Activated CD8-positive, alpha-beta memory T cell treated with anti-CD3 and anti-CD28 coated beads for 48 hours (primary cell): ENCODE data around the gene CDS1.
"Not testable (repeated sequence)": the region's sequence is repeated elsewhere in the genome, so short reads cannot be mapped to it uniquely, and the experiment has no call there.

Experiments used
- DNase-seq, 3 experiments: peaks; one replicate each; pipeline ENCODE4 v3.0.0-alpha.2; 2020; ENCODE audit warnings: low read depth in 2 of 3, low spot score in 2 of 3

Gene CDS1

GRCh38 chr4:84606645-84607044 lies 23.7 kb downstream of the CDS1 start:
- DNase-seq = no peak

- DNase-seq = no peak
These were observed 28.6 kb downstream of the CDS1 start for GRCh38 chr4:84611531-84611930.

DNA sequence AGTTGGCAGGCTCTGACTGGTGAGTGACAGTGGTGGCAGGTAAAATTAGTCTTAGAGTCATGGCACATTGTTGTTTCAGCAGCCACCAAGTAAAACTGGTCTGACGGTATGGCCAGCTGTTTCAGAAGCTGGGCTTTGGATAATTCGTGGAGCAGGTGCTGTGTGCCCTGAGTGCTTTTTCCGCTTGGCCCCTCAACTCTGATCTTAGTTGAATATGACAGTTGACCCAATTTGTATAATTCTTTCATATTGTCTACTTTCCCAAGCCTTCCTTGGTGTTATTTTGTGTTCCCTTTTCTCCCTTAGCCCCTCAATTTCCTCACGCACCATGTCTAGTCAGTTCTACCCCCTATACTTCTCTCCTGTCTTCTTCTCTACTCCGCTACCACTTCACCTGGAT lies 32.0 kb downstream of the CDS1 start:
- DNase-seq = no peak

GRCh38 chr4:84615355-84615754 lies 32.4 kb downstream of the CDS1 start:
- DNase-seq = no peak

DNA sequence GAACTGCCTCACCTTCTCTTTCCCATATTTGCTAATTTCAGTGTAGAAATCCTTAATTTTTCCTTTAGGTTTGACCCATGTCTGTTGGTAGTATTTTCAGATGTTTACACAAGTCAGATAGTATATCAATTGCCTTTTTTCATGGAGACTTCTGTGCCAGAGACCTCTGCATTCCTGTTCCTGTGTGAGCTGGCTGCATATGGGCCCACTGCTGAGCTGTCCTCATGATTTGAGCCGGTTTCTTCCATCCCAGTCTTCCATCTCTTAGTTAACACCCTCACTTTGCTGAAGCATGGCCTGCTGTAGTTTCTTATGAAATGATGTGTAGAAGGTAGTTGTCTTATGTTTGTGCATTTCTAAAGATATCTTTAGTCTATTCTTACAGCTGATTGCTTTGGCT lies 40.0 kb downstream of the CDS1 start:
- DNase-seq = no peak

DNA sequence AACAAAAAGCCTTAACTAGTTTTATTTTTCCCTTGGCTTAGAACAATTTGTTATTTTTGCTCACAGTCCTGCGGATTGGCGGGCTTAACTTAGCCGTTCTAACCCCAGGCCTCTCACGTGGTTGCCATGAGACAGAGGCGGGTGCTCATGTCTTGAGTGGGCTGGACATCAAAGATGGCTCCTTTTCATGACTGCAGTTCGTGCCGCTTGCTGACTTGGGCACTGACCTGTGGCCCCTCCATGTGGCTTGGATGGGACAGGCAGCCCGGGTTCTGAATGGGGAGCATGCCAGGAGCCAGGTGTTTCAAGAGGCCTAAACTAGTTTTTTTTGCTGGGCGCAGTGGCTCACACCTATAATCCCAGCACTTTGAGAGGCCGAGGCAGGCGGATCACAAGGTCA lies 40.7 kb downstream of the CDS1 start:
- no peak for DNase-seq

GRCh38 chr4:84626673-84627072 lies 43.7 kb downstream of the CDS1 start:
- no peak for DNase-seq

- DNase-seq = no peak
These were observed 48.6 kb downstream of the CDS1 start for GRCh38 chr4:84631573-84631972.

DNA sequence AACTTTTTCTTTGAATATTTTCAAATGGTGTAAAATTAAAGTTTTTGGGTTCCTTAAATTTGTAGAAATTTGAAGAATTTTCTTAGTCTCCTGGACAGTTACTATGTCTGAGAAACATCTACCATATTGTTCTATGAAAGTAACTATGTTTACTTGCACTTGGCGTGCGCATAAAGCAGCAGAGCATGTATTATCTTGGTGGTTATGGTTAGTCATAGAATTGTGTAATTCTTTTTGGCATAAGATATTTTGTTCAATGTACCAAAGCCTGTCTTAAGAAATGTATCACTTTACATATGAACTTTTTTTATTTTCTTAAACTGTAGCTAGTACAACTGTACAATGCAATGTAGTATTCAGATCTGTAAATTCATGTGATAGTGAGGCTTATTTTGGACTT lies 49.2 kb downstream of the CDS1 start:
- no peak for DNase-seq

DNA sequence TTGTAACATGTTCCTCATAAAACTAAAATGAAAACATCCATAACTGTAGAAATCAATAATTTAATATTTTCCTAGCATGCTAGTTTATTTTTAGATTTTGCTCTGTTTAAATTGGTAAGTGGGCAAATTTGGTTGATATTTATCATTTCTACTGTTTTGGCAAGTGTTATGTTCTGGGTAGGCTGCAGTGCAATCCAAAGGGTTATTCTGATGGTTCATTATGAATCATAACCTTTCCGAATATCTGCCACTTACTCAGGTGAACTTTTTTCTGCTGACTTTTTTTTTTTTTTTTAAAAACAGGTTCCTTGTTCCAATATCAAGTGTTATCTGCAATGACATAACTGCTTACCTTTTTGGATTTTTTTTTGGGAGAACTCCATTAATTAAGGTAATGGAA lies 52.0 kb downstream of the CDS1 start:
- DNase-seq = no peak

DNA sequence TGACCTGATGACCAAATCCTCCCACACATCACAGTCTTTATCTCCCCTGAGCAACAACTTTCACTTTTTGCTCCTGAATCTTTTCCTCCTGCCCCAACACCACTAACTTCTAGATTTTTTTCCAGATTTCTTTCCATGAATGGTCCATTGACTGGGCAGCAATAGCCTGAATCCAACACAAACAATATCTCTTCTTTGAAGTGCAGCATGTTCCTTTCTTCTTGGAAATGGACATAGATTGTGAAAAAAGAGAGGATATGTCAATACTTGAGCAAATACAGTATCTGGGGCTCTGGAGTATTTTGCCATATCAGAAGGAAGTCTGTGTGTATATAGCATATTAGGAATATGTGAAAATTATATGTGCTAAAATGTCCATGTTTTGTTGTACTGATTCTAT lies 55.2 kb downstream of the CDS1 start:
- DNase-seq = no peak

DNA sequence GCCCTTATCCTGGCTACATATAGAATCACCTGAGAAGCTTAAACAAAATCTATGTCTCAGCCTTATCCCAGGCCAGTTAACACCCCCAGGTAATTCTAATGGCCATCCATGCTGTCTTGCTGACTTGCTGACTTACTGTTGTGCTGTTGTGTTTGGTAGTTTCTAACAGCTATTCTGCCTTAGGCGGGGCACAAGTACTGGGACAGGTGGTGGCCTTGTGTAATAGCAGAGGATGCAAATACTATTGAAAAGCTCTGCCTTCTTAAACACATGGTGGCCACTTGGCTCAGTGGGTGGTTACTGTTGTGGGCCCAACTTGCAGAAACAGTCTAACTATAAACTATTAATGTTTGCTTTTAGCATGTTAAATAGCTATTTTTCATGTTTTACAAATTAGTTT lies 56.2 kb downstream of the CDS1 start:
- DNase-seq = no peak

GRCh38 chr4:84644087-84644486 lies 61.2 kb downstream of the CDS1 start:
- no peak for DNase-seq

GRCh38 chr4:84647312-84647884 lies 64.5 kb downstream of the CDS1 start:
- no peak for DNase-seq

DNA sequence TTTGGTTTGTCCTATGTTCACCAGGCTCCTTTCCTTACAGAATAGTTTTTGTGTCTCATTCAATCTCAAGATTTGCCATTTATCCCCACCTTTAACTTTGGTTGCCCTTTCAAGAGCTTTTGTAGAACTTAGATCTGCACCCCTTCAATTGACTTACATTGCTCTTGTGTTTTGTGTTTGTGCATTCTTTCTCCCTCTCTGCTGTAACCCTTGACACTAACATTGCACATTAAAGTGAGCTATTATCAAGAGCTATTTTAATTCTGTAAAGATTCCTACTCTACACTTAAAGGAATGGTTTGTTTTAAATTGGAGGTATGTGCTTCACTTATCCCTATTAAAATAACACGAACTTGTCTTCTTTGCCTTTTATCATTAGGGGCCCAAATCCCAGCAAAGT lies 65.3 kb downstream of the CDS1 start:
- DNase-seq = no peak

DNA sequence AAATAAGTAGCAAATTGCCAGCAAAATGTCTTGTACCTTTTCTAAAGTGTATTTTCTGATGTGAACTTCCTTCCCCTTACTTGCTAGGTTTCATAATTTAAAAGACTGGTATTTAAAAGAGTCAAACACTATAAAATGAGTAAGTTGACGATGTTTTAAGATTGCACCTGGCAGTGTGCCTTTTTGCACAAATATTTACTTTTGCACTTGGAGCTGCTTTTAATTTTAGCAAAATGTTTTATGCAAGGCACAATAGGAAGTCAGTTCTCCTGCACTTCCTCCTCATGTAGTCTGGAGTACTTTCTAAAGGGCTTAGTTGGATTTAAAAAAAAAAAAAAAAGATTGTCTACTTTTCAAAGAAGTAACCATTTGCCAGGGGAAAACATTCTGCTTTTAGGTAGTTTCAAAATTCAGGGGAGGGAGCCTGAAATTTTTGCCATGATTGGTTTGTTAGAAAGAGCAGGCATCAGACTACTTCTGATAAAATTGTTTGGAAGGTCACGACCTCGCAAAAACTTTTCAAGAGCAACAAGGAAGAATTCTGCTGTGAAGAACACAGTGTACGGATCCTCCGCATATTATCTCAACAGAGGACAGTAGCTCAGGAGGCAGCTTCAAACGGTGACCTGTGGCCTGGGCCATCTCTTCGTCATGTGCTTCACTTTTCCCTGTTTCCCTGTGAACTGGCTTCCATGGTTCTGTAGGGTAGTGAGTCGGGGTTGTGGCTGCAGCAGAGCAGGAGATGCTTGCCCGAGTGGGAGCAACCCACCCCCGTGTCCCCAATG lies 66.1 kb downstream of the CDS1 start:
- no peak for DNase-seq

- no peak for DNase-seq
These were observed 68.6 kb downstream of the CDS1 start for GRCh38 chr4:84651499-84651898.

- DNase-seq = no peak
These were observed 69.6 kb downstream of the CDS1 start for GRCh38 chr4:84652478-84652877.

DNA sequence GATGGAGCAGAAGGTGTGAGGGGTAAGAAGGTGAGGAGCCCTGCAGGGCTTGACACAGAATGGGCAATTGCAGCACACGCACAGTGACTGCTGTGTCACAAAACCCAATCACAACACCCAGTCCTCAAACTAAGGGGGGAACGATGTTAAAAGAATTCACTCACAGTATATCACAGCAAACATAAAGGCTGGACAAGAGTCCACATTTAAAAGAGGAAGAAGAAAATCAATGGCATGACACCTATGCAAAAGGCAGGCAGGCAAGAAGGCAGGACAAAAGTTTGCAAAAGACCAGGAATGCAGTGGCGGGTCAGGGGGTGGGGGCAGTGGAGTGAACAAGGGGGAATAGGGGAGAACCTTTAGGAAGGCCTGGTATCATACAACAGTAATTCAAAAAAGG lies 77.7 kb downstream of the CDS1 start:
- DNase-seq = no peak

GRCh38 chr4:84661191-84661939 lies 78.4 kb downstream of the CDS1 start:
- DNase-seq = no peak

DNA sequence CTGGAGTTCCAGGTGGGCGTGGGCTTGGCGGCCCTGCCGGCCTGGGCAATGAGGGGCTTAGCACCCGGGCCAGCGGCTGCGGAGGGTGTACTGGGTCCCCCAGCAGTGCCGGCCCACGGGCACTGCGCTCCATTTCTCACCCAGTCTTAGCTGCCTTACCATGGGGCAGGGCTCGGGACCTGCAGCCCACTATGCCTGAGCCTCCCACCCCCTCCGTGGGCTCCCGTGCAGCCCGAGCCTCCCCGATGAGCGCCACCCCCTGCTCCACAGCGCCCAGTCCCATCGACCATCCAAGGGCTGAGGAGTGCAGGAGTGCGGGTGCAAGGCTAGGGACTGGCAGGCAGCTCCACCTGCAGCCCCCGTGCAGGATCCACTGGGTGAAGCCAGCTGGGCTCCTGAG lies 81.8 kb downstream of the CDS1 start:
- not testable (repeated sequence) for DNase-seq

GRCh38 chr4:84666439-84666838 lies 83.5 kb downstream of the CDS1 start:
- no peak for DNase-seq
